ENCODE results near the gene FAM227A.

FAM227A gene

GRCh38 chr22:38564669-38565068 is 91.5 kb downstream of the FAM227A start:
- no peak for TF ChIP-seq CTCF (IDR thresholded peaks at IDR 0.05; ENCODE audit: extremely low read depth, insufficient read depth, missing control alignments)
- DNase-seq (ENCODE audit: low spot score) = no peak
- in situ Hi-C loops (cut with MboI; ENCODE audit: low pct_unique_long_range_greater_than_20kb, low sequenced_read_pairs, unreplicated experiment) = no loop called here

- TF ChIP-seq CTCF (IDR thresholded peaks at IDR 0.05; ENCODE audit: extremely low read depth, insufficient read depth, missing control alignments) = no peak
- DNase-seq (ENCODE audit: low spot score) = no peak
- in situ Hi-C loops (cut with MboI; ENCODE audit: low pct_unique_long_range_greater_than_20kb, low sequenced_read_pairs, unreplicated experiment) = no loop called here
These were observed 101.9 kb downstream of the FAM227A start for GRCh38 chr22:38554281-38554680.

GRCh38 chr22:38549101-38549894 is 106.9 kb downstream of the FAM227A start:
- no peak for DNase-seq (ENCODE audit: low spot score)
- TF ChIP-seq CTCF (IDR thresholded peaks at IDR 0.05; ENCODE audit: extremely low read depth, insufficient read depth, missing control alignments) = no peak
- in situ Hi-C loops (cut with MboI; ENCODE audit: low pct_unique_long_range_greater_than_20kb, low sequenced_read_pairs, unreplicated experiment) = no loop called here

- DNase-seq (ENCODE audit: low spot score) = no peak
- TF ChIP-seq CTCF (IDR thresholded peaks at IDR 0.05; ENCODE audit: extremely low read depth, insufficient read depth, missing control alignments) = no peak
- in situ Hi-C loops (cut with MboI; ENCODE audit: low pct_unique_long_range_greater_than_20kb, low sequenced_read_pairs, unreplicated experiment) = no loop called here
These were observed 115.5 kb downstream of the FAM227A start for GRCh38 chr22:38540701-38541100.

GRCh38 chr22:38531251-38531938 is 124.8 kb downstream of the FAM227A start:
- no peak for TF ChIP-seq CTCF (IDR thresholded peaks at IDR 0.05; ENCODE audit: extremely low read depth, insufficient read depth, missing control alignments)
- in situ Hi-C loops (cut with MboI; ENCODE audit: low pct_unique_long_range_greater_than_20kb, low sequenced_read_pairs, unreplicated experiment) = no loop called here
- DNase-seq (ENCODE audit: low spot score) = no peak

Data from GM13977 (cell line).